IMR-90 (cell line): Measurements from ENCODE around the gene CHRDL1. TPM values are rescaled to one million over a fixed set of nuclear protein-coding genes. Genes with fewer than 3 reads are reported as not detected.

ENCODE experiments used
- ATAC-seq: fragments of 200-7000 bp; cut with Tn5 transposase; 2 replicates; pipeline ENCODE4 v1.9.1; 2020; ENCODE audit warnings: low read depth, mild to moderate bottlenecking, moderate library complexity
- BruUV-seq: library from RNA; stranded (reverse); fragments of 400-500 nt; replicated peaks from 2 replicates; lab custom pipeline; 2021; lab: Mats Ljungman, UMichigan
- CTCF ChIA-PET: fragments of 300-600 bp; formaldehyde crosslinking; extraction: SDS; loops from one replicate; lab custom pipeline; 2021; ENCODE audit warnings: antibody characterized with exemption; lab: Yijun Ruan, JAX
- POLR2A ChIA-PET: fragments of 300-600 bp; sonication (Branson Sonifier 250); formaldehyde crosslinking; loops from one replicate; lab custom pipeline; 2022; ENCODE audit warnings: antibody characterized with exemption; ENCODE audit not compliant: unreplicated experiment; lab: Charles Lee
- DNase-seq: peaks from one replicate; pipeline ENCODE4 v3.0.0; 2013
- H2AFZ ChIP-seq: replicated peaks from 2 replicates; pipeline ENCODE3; 2013; ENCODE audit warnings: low read length, mild to moderate bottlenecking; ENCODE audit not compliant: poor library complexity
- H2AK5ac ChIP-seq: 2 replicates; pipeline ENCODE4 v1.6.1; 2013; ENCODE audit warnings: low read depth, low read length, inconsistent platforms
- H2AK9ac ChIP-seq: replicated peaks from 2 replicates; pipeline ENCODE3; 2013; ENCODE audit warnings: mild to moderate bottlenecking, low read depth, low read length, moderate library complexity; ENCODE audit not compliant: poor library complexity
- H2BK120ac ChIP-seq: 2 replicates; pipeline ENCODE4 v1.6.1; 2013; ENCODE audit warnings: low read depth, low read length, inconsistent platforms
- H2BK15ac ChIP-seq: 3 replicates; pipeline ENCODE4 v1.6.1; 2013; ENCODE audit warnings: low read depth, low read length, inconsistent platforms
- H2BK20ac ChIP-seq: 2 replicates; pipeline ENCODE4 v1.6.1; 2013; ENCODE audit warnings: low read depth, mild to moderate bottlenecking, inconsistent platforms, low read length, moderate library complexity
- H2BK5ac ChIP-seq: 2 replicates; pipeline ENCODE4 v1.6.1; 2013; ENCODE audit warnings: mild to moderate bottlenecking, low read depth, low read length, inconsistent platforms; ENCODE audit not compliant: poor library complexity, severe bottlenecking
- H3K14ac ChIP-seq: replicated peaks from 2 replicates; pipeline ENCODE4 v1.6.1; 2013; ENCODE audit warnings: low read depth, low read length, inconsistent platforms
- H3K18ac ChIP-seq: 2 replicates; pipeline ENCODE4 v1.6.1; 2013; ENCODE audit warnings: low read depth, low read length, control low read depth
- H3K23ac ChIP-seq: 2 replicates; pipeline ENCODE4 v1.6.1; 2013; ENCODE audit warnings: low read depth, low read length, inconsistent platforms
- H3K27ac ChIP-seq: 2 replicates; pipeline ENCODE4 v1.5.1; 2013; ENCODE audit warnings: mild to moderate bottlenecking, control low read depth, low read length; ENCODE audit not compliant: insufficient read depth
- H3K27me3 ChIP-seq: 2 replicates; pipeline ENCODE4 v1.6.1; 2013; ENCODE audit warnings: low read length; ENCODE audit not compliant: control insufficient read depth, insufficient read depth
- H3K36me3 ChIP-seq: 2 replicates; pipeline ENCODE4 v1.6.1; 2013; ENCODE audit warnings: low read length, mixed read lengths; ENCODE audit not compliant: control insufficient read depth, insufficient read depth
- H3K4ac ChIP-seq: 2 replicates; pipeline ENCODE4 v1.6.1; 2013; ENCODE audit warnings: low read depth, low read length, inconsistent platforms
- H3K4me1 ChIP-seq: 2 replicates; pipeline ENCODE4 v1.6.1; 2013; ENCODE audit warnings: low read length, mixed read lengths; ENCODE audit not compliant: control insufficient read depth, insufficient read depth
- H3K4me2 ChIP-seq: 2 replicates; pipeline ENCODE4 v1.6.1; 2013; ENCODE audit warnings: low read depth, mild to moderate bottlenecking, control low read depth, low read length, moderate library complexity
- H3K4me3 ChIP-seq: 2 replicates; pipeline ENCODE4 v1.5.1; 2013; ENCODE audit warnings: low read depth, mild to moderate bottlenecking, control low read depth, low read length, moderate library complexity; ENCODE audit not compliant: insufficient read depth
- H3K56ac ChIP-seq: 2 replicates; pipeline ENCODE4 v1.6.1; 2013; ENCODE audit warnings: low read length, inconsistent platforms; ENCODE audit not compliant: insufficient read depth; ENCODE audit errors: extremely low read depth
- H3K79me1 ChIP-seq, 2 experiments: 2 replicates each; pipeline ENCODE4 v1.6.1; 2013; ENCODE audit warnings: low read length in 2 of 2, inconsistent platforms in 1 of 2, low read depth in 1 of 2
- H3K9ac ChIP-seq: 2 replicates; pipeline ENCODE4 v1.6.1; 2013; ENCODE audit warnings: low read depth, low read length, control low read depth
- H3K9me1 ChIP-seq: 2 replicates; pipeline ENCODE4 v1.6.1; 2013; ENCODE audit warnings: low read length, inconsistent platforms; ENCODE audit not compliant: insufficient read depth
- H3K9me3 ChIP-seq: 2 replicates; pipeline ENCODE4 v1.6.1; 2013; ENCODE audit warnings: low read length; ENCODE audit not compliant: control insufficient read depth, insufficient read depth
- H4K20me1 ChIP-seq: 2 replicates; pipeline ENCODE4 v1.6.1; 2013; ENCODE audit warnings: low read length, inconsistent platforms; ENCODE audit not compliant: insufficient read depth
- H4K5ac ChIP-seq: 2 replicates; pipeline ENCODE4 v1.6.1; 2013; ENCODE audit warnings: mild to moderate bottlenecking, low read depth, low read length, control low read depth
- H4K8ac ChIP-seq, 2 experiments: 2 replicates each; pipeline ENCODE4 v1.6.1; 2013; ENCODE audit warnings: low read depth in 2 of 2, low read length in 2 of 2, control low read depth in 1 of 2, inconsistent platforms in 1 of 2
- H4K91ac ChIP-seq: 2 replicates; pipeline ENCODE4 v1.6.1; 2013; ENCODE audit warnings: low read depth, low read length, inconsistent platforms; ENCODE audit not compliant: insufficient read depth
- BHLHE40 ChIP-seq: fragments of 150-350 bp; IDR thresholded peaks from 2 replicates; pipeline ENCODE4 v1.6.1; 2016; ENCODE audit warnings: mild to moderate bottlenecking, low read depth, low read length
- CEBPB ChIP-seq: IDR thresholded peaks from 2 replicates; pipeline ENCODE4 v1.6.1; 2012; ENCODE audit warnings: low read depth, low read length, improper control_type of control experiment
- CHD1 ChIP-seq: IDR thresholded peaks from 2 replicates; pipeline ENCODE4 v1.6.1; 2012; ENCODE audit warnings: low read depth, low read length, improper control_type of control experiment
- CTCF ChIP-seq: conservative IDR thresholded peaks from 2 replicates; pipeline ENCODE4 v1.5.1; 2012; ENCODE audit warnings: mild to moderate bottlenecking, low read depth, low read length, improper control_type of control experiment
- ELK1 ChIP-seq: fragments of 150-350 bp; IDR thresholded peaks from 2 replicates; pipeline ENCODE4 v1.6.1; 2016; ENCODE audit warnings: low read depth, mild to moderate bottlenecking, low read length, moderate library complexity, borderline replicate concordance
- FOS ChIP-seq: fragments of 150-350 bp; IDR thresholded peaks from 2 replicates; pipeline ENCODE4 v1.6.1; 2016; ENCODE audit warnings: low read depth, low read length
- MAFK ChIP-seq: IDR thresholded peaks from 2 replicates; pipeline ENCODE4 v1.6.1; 2012; ENCODE audit warnings: low read depth, low read length, improper control_type of control experiment
- MAZ ChIP-seq: IDR thresholded peaks from 2 replicates; pipeline ENCODE4 v1.6.1; 2012; ENCODE audit warnings: low read depth, mild to moderate bottlenecking, low read length, improper control_type of control experiment, moderate library complexity, borderline replicate concordance
- MXI1 ChIP-seq: IDR thresholded peaks from 2 replicates; pipeline ENCODE4 v1.6.1; 2012; ENCODE audit warnings: low read depth, mild to moderate bottlenecking, low read length, moderate library complexity, borderline replicate concordance
- NFE2L2 ChIP-seq: fragments of 150-350 bp; IDR thresholded peaks from 2 replicates; pipeline ENCODE4 v1.6.1; 2016; ENCODE audit warnings: low read depth, mild to moderate bottlenecking, low read length
- POLR2A ChIP-seq: IDR thresholded peaks from 2 replicates; pipeline ENCODE4 v1.6.1; 2012; ENCODE audit warnings: mild to moderate bottlenecking, low read depth, low read length
- RAD21 ChIP-seq: IDR thresholded peaks from 2 replicates; pipeline ENCODE4 v1.6.1; 2012; ENCODE audit warnings: low read length, improper control_type of control experiment
- RCOR1 ChIP-seq: IDR thresholded peaks from 2 replicates; pipeline ENCODE4 v1.6.1; 2012; ENCODE audit warnings: mild to moderate bottlenecking, low read length, improper control_type of control experiment; ENCODE audit not compliant: insufficient replicate concordance
- RFX5 ChIP-seq: IDR thresholded peaks from 2 replicates; pipeline ENCODE4 v1.8.0; 2012; ENCODE audit warnings: low read depth, mild to moderate bottlenecking, low read length, moderate library complexity
- SMC3 ChIP-seq: fragments of 150-350 bp; IDR thresholded peaks from 2 replicates; pipeline ENCODE4 v1.6.1; 2016; ENCODE audit warnings: low read depth, mild to moderate bottlenecking, antibody characterized with exemption, low read length, moderate library complexity
- USF2 ChIP-seq: fragments of 150-350 bp; IDR thresholded peaks from 2 replicates; pipeline ENCODE4 v1.6.1; 2017; ENCODE audit warnings: mild to moderate bottlenecking, antibody characterized with exemption, low read length, low read depth
- WGBS, 2 experiments: methylation state at CpG; one replicate each; pipeline versions ENCODE4 v1.1.5 to v1.1.7; 2013; ENCODE audit warnings: missing lambda C conversion rate in 2 of 2; ENCODE audit not compliant: insufficient read length in 1 of 2; ENCODE audit errors: extremely low coverage in 2 of 2; 5-methylcytosine and 5-hydroxymethylcytosine counted together
- dilution Hi-C: fragments of 300-500 bp; cut with HindIII; formaldehyde crosslinking; loops from one replicate; pipeline ENCODE4 v1.14.3; 2018; ENCODE audit warnings: low sequenced_read_pairs; ENCODE audit not compliant: unreplicated experiment
- in situ Hi-C: fragments of 300-500 bp; cut with MboI; formaldehyde crosslinking; loops from 3 replicates; pipeline ENCODE4 v1.14.3; 2019; ENCODE audit warnings: low sequenced_read_pairs, inconsistent platforms, mixed read lengths
- intact Hi-C: fragments of 100-400 bp; cut with micrococcal nuclease; formaldehyde crosslinking; loops from 2 replicates; pipeline ENCODE4 v1.10.0; 2022
- polyA plus RNA-seq, 3 experiments: library from polyadenylated mRNA; depleted of rRNA; stranded (reverse); fragments of >200 nt; gene quantifications; 2 replicates each; pipeline ENCODE4 v1.2.3, GENCODE V29; 2012; ENCODE audit warnings: low replicate concordance in 1 of 3
- total RNA-seq: library from RNA; depleted of rRNA; stranded (reverse); fragments of >200 nt; gene quantifications from 2 replicates; pipeline ENCODE4 v1.2.3, GENCODE V29; 2012

Gene CHRDL1
- total and polyA plus RNA-seq, 2 of the 4 experiments (the other 2 are of a cell fraction) = 0.36 to 0.58 TPM

GRCh38 chrX:110669572-110669971, 126.0 kb downstream of the CHRDL1 start:
- Histone ChIP-seq H3K4me3 (no peak overlapping the region), H2BK15ac (no peak overlapping the region), H2BK20ac (no peak overlapping the region), H2AK9ac (no peak overlapping the region), H3K23ac (no peak overlapping the region), H3K36me3 (no peaks in the 10 kb centered on the region), H3K4me2 (no peak overlapping the region), H3K27me3 (peaks cover 8% of the 10 kb centered on the region), H2BK5ac (no peak overlapping the region), H4K91ac (no peak overlapping the region), H3K79me1 (no peaks in the 10 kb centered on the region), H2AK5ac (no peak overlapping the region), H2AFZ (no peak overlapping the region), H3K4me1 (no peaks in the 10 kb centered on the region), H3K9me1 (no peaks in the 10 kb centered on the region), H4K5ac (no peak overlapping the region), H3K4ac (no peak overlapping the region), H3K9ac (no peak overlapping the region), H3K18ac (no peak overlapping the region), H4K8ac (no peak overlapping the region), H4K20me1 (no peaks in the 10 kb centered on the region), H3K27ac (no peak overlapping the region), H3K14ac (no peak overlapping the region), H2BK120ac (no peak overlapping the region), H3K9me3 (no peaks in the 10 kb centered on the region), H3K56ac (no peak overlapping the region)
- no TSS peak for BruUV-seq
- ChIA-PET POLR2A (no interaction called here), CTCF (no interaction called here)
- dilution Hi-C loops = no loop called here
- in situ Hi-C loops = no loop called here
- no peak for DNase-seq
- TF ChIP-seq RFX5 = no peak
- TF ChIP-seq POLR2A = no peak
- TF ChIP-seq SMC3 = no peak
- no peak for TF ChIP-seq BHLHE40
- no peak for TF ChIP-seq CEBPB
- TF ChIP-seq CHD1 = no peak
- TF ChIP-seq RCOR1 = no peak
- TF ChIP-seq ELK1 = no peak
- no peak for TF ChIP-seq MAFK
- TF ChIP-seq USF2 = no peak
- no peak for TF ChIP-seq NFE2L2
- no peak for TF ChIP-seq RAD21
- no peak for TF ChIP-seq CTCF
- no peak for TF ChIP-seq MXI1
- no peak for TF ChIP-seq MAZ
- no peak for TF ChIP-seq FOS
- WGBS, 2 experiments = no CpG with 5 or more reads among the region's 1 CpG
- intact Hi-C loops = no loop called here
- no peak for ATAC-seq
